Ammon's horn (tissue), 1 donor: ENCODE results near the gene MED13L.

Experiments used
- DNase-seq: peaks from one replicate; pipeline ENCODE4 v3.0.0-alpha.2; 2016; ENCODE audit warnings: low spot score

Gene MED13L

DNA sequence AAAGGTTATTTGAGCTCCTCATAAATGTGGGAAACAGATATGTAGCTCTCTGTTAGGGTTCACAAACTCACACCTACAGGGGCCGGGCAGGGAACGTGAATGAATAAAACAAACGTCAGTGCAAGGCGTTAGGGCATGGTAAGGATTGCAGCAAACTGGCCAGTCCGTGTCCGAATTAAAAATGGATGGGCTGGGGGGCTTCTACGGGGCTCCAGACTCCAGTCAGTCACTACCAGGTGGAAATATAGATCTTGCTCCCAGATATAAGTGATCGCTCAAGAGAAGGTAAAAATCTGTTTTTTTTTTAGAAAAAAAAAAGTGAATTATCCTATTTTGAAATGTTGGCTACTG, 333.1 kb downstream of the MED13L start:
- no peak for DNase-seq

DNA sequence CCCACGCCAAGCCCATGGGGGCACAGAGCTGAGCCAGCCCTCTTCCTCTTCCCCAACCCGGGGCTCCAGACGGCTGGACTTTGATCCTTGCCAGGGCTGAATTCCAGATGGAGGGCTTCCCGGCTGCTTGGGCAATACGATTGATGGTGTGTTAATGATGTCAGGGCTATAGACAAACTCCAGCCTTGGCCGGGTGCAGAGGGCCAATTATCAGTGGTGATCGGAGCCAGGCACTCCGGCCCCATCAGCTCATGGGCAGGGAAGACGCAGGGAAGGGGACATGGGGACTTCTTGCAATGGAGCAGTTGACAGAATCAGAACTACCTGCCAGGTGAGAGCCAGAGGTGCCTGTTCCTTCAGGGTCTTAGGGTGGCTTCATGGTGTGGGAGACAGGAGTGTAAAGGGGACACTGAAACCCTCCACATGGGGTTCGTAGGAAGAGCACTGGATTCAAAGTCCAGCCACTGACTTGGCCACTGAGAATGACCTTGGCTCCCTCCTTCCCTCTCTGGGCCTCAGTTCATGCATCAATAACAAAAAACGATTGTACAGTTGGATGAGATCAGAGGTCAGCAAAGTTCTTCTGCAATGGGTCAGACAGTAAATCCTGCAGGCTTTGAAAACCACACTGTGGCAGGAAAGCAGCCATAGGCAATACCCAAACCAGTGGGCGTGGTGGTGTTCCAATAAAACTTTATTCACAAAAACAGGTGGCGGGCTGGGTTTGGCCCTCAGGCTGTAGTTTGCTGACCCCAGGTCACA, 333.7 kb downstream of the MED13L start:
- peak; percentile 45 for DNase-seq

DNA sequence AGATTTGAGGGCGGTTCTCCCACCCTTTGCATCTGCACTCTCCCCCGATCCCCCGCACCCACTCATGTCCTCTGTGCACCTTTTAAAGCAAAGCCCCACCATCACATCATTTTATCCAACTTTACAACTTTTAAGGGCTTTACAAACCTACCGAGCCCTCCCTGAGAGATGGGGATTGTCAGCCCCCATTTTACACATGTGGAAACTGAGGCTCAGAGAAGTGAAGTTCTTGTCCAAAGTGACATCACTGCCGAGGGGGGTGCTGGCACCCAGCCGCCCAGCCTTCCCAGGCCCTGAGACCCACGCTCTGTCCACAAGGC, 334.2 kb downstream of the MED13L start:
- DNase-seq, result no peak

DNA sequence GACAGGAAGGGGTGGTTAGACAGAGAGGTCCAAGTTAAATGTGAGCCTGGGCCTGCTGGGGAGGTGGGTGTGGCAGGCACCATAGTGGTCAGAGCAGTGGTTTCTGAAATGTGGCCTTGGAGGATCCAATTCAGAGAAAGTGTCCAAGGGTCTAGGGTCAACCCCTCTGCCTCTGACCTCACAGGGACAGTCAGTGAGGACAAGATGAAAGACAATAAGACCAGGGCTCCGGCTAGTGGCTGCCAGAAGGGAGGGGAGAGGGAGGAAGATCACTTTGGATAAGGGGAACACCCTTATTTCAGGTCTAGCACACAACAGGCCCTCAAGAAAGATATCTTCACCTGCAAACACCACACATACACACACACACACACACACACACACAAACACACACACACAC, 335.1 kb downstream of the MED13L start:
- no peak for DNase-seq

DNA sequence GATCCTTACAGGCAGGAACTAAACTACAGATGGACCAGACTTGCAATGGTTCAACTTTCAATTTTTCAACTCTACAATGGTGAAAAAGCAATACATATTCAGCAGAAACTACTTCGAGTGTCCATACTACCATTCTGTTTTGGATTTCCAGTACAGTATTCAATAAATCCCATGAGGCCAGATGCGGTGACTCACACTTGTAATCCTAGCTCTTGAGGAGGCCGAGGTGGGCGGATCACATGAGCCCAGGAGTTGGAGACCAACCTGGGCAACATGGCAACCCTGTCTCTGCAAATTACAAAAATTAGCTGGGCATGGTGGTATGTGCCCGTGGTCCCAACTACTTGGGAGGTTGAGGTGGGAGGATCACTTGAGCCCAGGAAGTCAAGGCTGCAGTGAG, 336.1 kb downstream of the MED13L start:
- peak; percentile 20 for DNase-seq

DNA sequence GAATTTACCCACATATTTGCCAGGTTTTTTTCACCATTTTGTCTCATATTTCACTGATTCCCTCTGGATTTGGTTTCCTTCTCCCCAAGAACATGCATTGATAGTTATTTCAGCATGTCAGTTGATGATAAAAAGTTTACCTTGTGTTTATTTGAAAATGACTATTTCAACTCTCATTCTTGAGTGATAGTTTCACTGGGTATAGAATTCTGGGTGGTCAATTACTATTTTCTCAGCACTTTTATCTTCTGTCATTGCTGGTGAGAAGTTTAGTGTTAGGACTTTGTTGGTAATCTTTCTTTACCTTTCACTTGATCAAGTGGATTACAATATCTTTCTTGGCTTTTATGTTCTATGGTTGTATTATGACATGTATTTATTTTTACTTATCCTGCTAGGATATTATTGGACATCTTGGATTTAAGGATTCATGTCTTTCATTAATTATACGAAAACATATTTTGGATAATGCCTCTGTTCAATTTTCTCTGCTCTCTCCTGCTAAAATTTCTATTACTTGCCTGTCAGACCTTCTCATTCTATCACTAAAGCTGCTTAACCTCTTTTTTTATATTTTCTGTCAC, 338.6 kb downstream of the MED13L start:
- DNase-seq, result no peak

DNA sequence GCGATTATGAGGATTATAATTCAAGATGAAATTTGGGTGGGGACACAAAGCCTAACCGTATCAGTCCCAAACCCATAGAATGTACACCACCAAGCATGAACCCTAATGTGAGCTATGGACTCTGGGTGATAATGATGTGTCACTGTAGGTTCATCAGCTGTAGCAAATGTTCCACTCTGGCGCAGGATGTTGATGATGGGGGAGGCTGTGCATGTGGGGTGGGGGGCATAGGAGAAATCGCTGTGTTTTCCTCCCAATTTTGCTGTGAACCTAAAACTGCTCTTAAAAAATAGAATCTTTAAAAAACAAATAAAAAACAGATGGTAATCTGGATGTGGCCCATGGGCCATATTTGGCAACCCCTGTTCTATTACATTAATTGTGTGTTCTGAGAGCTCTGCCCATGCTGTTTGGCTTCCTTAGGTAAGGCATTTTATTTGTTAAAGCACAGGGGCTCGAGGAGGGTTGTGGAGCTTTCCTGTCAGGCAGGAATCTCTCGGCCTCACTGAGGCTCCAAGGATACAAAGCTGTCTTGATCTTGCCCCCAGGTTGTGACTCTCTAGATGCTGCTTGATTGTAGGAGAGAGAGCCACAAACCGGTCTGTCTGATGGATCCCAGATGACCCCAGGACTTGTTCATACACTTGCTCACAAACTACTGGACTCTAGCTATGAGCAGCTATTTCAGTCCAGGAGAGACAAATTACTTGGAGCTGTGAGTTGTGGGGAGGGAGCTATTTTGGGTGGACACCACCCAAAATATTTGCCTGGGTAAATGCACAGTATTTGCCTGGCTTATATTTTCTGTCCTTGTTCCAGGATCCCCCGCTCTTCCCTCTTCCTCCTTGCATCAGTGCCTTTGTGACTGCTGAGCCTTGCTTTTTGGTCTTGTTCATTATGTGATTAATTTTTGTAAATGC, 340.2 kb downstream of the MED13L start:
- DNase-seq, result no peak

DNA sequence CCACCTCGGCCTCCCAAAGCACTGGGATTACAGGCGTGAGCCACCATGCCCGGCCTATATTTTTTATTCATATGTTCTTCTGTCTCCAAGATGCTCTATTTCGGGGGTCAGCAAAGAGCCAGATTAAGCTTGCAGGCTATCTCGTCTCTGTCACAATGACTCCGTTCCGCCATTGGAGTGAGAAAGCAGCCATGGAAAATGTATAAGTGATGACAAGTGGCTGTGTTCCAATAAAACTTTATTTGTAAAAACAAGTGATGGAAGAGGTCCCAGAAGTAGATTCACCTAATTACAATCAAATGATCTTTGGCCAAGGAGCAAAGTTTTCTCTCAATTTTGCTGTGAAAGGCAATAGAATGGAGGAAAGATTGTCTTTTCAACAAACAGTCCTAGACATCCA, 342.6 kb downstream of the MED13L start:
- no peak for DNase-seq

DNA sequence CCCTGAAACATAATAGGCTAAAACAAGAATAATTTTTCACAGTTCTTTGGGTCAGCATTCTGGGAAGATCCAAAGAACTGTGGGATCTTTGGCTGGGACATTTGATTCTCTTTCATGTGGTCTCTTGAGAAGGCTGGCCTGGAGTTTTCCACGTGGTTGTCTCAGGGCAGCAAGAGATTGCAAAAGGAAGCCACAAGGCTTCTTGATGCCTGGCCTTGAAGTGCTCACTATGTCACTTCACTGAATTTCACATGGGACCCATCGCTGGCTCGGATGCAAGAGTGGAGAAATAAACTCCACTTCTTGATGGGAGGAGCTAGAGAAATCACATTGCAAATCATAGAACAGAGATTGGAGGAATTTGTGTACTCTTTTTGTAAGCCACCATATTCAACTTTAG, 343.4 kb downstream of the MED13L start:
- no peak for DNase-seq

DNA sequence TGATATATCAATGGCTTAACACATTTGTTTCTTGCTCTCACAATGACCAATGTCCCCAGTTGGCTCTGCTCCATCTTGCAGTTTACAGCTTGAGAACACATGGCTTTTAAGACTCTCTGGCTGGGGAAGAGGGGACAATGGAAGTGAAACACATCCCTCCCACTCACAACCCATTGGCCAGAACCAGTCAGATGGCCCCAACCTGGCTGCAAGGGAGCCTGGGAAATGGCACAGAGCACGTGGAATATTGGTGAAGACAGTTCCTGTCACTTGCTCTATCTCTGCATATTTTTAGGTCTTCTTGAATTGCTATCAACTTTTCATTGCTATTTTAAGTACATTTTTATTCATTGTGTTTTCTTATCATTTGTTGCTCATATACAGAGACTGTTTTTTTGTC, 345.4 kb downstream of the MED13L start:
- DNase-seq, result no peak

DNA sequence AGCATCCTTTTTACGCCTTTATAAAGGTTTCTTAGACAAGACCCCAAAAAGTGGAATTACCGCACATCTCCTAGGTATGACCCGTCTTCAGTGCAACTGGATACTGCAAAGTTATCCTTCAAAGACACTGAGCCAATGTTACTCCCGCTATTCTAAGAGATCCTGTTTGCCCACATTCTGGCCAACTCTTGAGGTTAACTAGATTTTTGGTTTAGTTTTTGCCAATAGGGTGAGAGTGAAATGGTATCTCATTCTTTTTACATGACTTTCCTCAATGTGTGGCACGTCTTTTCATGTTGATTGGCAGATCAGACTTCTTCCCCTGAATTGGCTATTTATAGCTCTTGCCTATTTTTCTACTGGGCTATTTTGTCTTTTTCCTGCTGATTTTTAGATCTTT, 347.2 kb downstream of the MED13L start:
- no peak for DNase-seq

DNA sequence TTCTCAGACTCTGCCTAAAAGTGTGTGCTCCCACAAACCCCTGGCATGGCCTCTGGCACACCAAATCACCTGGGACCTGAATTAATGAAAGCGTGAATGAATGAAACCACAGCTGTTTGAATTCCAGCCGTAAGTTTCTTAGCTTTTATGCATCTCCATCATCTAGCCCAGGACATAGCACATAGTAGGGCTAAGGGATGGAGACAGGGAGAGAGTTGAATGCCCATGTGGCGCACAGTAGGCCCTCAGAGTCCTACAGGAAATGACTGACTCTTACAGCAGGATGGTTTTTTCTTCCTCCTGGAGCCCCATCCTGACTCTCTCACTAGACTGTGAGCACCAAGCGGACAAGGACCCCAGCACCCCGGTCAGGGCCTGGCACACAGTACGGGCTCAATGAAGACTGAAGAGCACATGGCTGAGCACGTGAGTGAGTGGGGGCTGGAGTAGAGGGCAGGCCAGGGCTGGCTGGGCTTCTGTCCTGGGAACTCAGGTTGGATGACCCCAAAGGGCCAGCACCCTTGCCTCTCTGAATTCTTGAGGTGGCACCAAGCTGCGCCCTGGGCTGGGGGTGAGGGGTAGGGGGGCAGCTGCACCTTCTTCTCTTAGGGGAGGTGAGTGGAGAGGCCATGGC, 351.3 kb downstream of the MED13L start:
- DNase-seq, result no peak

DNA sequence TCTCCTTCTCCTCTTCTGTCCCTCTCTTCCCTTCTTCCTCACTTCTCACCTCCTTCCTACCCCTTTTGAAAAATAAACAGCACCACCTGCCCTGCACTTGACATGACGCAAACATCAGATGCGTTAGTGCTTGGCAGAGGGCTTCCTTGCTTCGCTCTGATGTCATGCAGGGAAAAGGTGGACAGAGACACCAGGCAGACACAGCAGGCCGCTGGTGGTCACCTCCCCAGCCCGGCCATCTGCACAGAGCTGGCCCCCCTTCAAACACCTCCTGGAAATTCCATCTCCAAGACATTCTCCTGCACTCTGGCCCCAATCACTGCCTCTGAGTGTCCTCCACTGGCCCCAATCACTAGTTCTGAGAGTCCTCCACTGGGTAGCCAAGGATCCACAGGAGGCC, 353.6 kb downstream of the MED13L start:
- no peak for DNase-seq

DNA sequence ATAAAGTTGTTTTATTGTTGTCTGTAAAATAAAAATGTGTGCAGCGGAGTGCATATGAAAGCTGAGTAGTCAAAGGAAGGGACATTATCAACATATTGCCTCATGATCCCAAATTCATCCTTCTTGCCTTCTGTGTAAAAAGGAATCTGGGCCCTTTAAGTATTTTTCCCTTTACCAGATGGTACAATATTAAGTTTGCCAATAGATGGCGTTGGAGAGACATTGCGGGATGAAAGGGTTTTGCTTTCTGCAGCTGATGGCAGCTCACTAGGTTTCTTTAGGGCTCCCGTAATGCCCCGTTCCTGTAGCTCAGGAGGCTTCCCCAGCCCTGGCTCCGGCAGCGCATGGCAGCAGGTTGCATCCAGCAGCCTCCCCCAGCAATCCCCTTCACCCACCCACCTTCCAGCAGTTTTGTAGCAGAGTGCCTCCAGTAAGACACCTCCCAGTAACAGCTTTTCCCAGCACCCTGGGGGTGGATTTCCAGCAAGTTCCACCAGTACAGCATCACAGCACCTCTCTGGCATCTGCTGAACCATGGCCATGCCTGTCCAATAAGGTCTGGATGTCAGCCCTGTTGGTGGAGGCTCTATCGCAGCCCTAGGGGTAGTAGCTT, 354.4 kb downstream of the MED13L start:
- no peak for DNase-seq

DNA sequence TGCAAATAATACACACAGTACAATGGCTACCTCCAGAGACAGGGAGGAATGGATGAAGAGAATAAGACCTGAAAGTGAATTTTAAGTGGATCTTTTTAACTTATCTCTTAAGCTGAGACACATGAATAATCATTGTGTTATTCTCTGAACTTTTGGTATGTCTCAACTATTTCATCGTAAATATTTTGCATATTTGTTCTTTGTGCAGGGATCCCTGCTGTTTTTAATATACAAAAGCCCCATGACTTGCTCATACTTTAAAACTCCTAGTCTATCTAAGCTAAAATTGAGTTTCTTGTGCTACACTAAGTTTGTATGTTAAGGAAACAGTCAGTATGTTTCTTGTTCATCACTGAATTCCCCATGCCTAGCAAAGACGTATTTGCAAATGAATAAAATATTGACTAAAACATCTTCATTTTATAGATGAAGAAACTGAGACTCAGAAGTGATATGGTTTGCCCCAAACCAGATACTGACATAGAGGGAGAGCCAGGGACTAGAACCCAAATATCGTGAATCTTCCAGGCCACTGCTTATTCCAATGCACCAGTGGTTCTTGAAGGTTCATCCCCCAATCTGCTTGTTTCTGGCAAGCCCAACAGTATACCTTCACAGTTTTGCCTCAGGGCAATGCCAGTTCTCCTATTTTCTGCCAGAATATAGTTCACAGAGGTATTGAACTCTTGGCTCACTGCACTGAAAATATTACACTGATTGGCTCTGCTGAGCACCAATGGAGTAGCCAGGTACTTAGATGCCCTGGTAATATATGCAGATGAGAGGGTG, 356.9 kb downstream of the MED13L start:
- no peak for DNase-seq

DNA sequence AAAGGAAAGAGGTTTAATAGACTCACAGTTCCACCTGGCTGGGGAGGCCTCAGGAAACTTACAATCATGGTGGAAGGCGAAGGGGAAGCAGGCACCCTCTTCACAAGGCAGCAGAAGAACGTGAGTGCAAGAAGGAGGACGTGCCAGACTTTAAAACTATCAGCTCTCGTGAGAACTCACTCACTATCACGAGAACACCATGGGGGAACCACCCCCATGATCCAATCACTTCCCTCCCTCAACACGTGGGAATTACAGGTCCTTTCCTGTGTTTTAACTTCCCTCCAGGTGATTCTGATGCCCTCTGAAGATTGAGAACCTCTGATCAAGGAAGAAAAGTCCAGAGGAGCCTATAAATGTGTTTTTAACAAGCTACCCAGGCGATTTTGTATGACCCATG, 358.7 kb downstream of the MED13L start:
- DNase-seq, result no peak

DNA sequence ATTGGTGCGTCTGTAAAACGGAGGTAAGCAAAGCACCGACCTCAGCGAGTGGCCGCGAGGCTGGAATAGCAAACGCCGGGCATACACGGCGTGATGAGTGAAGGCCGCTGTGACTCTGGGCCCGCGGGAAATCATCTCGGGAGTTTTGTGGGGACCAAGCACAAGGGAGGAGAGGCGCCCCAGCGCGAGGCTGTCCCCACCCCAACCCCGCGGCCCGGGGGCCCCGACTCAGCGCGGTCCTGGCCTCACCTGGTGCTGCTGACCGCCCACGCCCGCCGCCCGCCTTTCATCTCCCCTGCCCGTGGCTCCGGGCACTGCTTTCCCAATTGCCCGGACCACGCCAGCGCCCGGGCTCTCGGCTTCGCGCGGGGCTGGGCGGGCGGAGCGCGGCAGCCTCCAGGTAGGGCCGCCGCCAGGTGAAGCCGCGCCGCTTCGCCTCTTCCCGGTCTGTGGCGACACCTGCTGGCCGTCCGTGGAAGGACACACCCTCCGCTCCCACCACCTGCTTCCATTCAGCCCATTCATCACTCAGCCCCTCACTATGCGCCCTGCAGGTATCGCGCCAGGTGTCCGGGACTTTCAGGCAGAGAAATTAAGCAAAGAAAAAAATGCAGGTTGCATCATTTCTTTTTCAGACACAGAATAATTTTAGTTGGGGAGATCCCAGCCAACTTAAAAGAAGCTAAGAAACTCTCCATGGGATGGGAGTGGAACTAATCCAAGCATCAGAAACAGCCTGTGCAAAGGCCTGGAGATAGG, 360.4 kb downstream of the MED13L start:
- peak; percentile 31 for DNase-seq

DNA sequence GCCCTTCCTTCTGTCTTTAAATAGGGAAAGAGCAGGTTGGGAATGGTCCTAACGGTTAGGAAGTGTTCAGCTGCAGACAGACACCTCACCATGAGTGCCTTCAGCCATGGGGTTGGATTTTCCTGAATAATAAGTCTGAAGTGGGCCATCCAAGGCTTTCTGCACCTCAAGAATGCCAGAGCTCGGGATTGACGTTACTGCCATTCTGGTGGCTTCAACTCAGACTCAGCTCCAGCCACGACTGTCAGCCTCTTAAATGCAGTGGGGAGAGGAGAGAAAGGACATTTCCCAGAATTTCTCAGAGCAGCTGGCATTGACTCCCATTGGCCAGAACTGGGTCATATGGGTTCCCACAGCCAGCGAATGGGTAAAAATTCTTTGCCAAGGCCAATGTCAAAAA, 363.4 kb downstream of the MED13L start:
- DNase-seq, result no peak

DNA sequence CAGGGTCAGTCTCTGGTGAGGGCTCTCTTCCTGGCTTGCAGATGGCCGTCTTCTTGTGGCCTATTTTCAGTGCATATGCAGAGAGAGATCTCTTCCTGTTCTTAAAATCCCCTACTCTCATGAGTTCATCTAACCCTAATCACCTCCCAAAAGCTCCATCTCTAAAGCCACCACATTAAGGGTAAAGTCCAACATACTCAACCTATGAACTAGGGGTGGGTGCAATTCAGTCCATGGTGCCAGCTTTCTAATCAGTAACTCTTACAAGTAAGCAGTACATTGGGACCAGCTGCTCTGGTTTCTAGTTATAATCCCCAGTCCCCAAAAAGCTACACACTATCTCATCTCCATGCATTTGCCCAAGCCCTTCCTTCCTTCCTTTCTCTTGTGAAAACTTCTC, 365.1 kb downstream of the MED13L start:
- no peak for DNase-seq

DNA sequence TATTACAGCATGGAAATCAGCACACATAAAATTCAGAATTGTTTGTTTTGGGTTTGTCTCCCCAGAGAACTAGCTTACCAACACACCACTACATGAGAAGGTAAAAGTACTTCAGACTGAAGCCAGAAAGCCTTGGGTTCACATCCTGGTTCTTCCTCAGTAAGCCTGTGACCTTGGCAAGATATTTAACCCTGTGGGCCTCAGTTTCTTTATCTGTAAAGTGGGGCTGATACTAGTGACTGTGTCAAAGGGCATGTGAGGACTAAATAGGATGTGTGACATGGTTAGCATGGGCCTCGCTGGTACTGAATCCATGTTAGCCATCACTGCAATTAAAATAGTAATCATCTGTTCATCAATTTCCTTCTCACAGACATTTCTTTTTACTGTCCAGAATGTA, 366.1 kb downstream of the MED13L start:
- DNase-seq, result no peak

DNA sequence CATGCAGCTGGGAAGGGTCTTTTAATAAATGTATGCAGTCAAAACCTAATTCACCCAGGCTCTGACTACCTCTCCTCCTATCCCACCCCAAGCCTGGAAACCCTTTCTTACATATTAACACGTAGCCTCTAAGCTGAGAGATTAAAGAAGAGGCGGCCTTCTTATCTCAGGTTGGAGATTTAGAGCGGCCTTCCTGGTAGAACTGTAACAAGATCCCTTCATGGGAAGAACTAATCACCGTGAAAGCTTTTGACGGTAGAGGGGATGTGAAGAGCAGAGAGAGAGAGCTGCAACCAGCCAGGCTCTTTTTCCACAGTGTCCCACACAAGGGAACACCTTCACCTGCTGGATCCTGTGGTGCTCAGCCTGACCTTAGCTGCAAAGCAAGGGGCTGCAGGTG, 367.4 kb downstream of the MED13L start:
- no peak for DNase-seq
